Loucy (cell line): ENCODE results near the gene TTYH2.

ENCODE experiments used
- H2AFZ ChIP-seq: fragments of 200-600 bp; sonication (generic); 2 replicates; pipeline ENCODE4 v1.6.0; 2016; ENCODE audit warnings: antibody characterized with exemption, mild to moderate bottlenecking, low read length, moderate library complexity
- H3F3A ChIP-seq: fragments of 200-600 bp; 2 replicates; pipeline ENCODE4 v1.6.0; 2016; ENCODE audit warnings: antibody characterized with exemption, low read depth, mild to moderate bottlenecking
- H3K27me3 ChIP-seq: fragments of 200-600 bp; sonication (generic); 2 replicates; pipeline ENCODE4 v1.6.1; 2014; ENCODE audit warnings: low read length, mild to moderate bottlenecking; ENCODE audit not compliant: insufficient read depth, poor library complexity, severe bottlenecking
- H3K36me3 ChIP-seq: fragments of 200-600 bp; sonication (generic); 2 replicates; pipeline ENCODE4 v1.6.1; 2016; ENCODE audit warnings: low read length; ENCODE audit not compliant: insufficient read depth
- H3K4me1 ChIP-seq: fragments of 200-600 bp; sonication (generic); 2 replicates; pipeline ENCODE4 v1.5.1; 2014; ENCODE audit warnings: low read length, mild to moderate bottlenecking; ENCODE audit not compliant: insufficient read depth, poor library complexity, severe bottlenecking
- H3K4me2 ChIP-seq: fragments of 200-600 bp; sonication (generic); 2 replicates; pipeline ENCODE4 v1.6.0; 2014; ENCODE audit warnings: antibody characterized with exemption, low read length, low read depth, mild to moderate bottlenecking; ENCODE audit not compliant: poor library complexity, severe bottlenecking
- H3K4me3 ChIP-seq: fragments of 200-600 bp; sonication (generic); 2 replicates; pipeline ENCODE4 v1.5.1; 2014; ENCODE audit warnings: low read length, mild to moderate bottlenecking, mixed read lengths; ENCODE audit not compliant: poor library complexity, severe bottlenecking
- H3K79me2 ChIP-seq: fragments of 200-600 bp; sonication (generic); 2 replicates; pipeline ENCODE4 v1.6.1; 2014; ENCODE audit warnings: low read length; ENCODE audit not compliant: insufficient read depth
- H3K9ac ChIP-seq: fragments of 200-600 bp; sonication (generic); 2 replicates; pipeline ENCODE4 v1.6.0; 2014; ENCODE audit warnings: mild to moderate bottlenecking, low read depth, low read length, moderate library complexity; ENCODE audit not compliant: poor library complexity, severe bottlenecking
- H3K9me2 ChIP-seq: fragments of 200-600 bp; sonication (generic); replicated peaks from 2 replicates; pipeline ENCODE4 v1.6.1; 2016; ENCODE audit warnings: low read depth, low read length, mixed read lengths
- H3K9me3 ChIP-seq: fragments of 200-600 bp; sonication (generic); 2 replicates; pipeline ENCODE4 v1.6.1; 2014; ENCODE audit warnings: mild to moderate bottlenecking, antibody characterized with exemption, low read length, low read depth; ENCODE audit not compliant: insufficient read depth
- H4K20me1 ChIP-seq: fragments of 200-600 bp; sonication (generic); 2 replicates; pipeline ENCODE4 v1.6.0; 2014; ENCODE audit warnings: antibody characterized with exemption, low read length, mild to moderate bottlenecking; ENCODE audit not compliant: insufficient read depth, poor library complexity, severe bottlenecking
- EZH2phosphoT487 ChIP-seq: fragments of 200-600 bp; IDR thresholded peaks from 2 replicates; pipeline ENCODE4 v1.6.1; 2018; ENCODE audit warnings: antibody characterized with exemption, mild to moderate bottlenecking, moderate library complexity, borderline replicate concordance
- TF ChIP-seq, protein P1 (sequence below): fragments of 200-600 bp; sonication (generic); conservative IDR thresholded peaks from 2 replicates; pipeline ENCODE4 v1.5.1; 2014; ENCODE audit warnings: mild to moderate bottlenecking, antibody characterized with exemption, low read length

The TTYH2 gene

DNA sequence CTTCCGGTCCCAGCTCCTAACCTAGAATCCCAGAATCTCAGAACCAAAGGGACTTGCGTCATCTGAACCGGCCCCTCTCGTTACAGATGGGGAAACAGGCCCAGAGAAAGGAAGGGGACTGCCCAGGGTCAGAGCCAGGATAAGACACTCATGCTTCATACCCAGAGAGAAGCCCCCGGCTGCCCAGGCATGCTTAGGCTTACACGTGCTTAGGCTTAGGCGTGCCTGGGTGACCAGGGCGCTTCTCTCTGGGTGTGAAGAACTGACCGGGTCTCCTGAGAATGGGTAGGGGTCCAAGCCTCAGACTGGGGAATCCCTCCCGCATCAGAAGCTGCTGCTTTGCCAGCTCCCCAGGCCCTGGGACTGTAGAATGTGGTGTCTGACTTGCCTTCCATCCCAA, 30.8 kb downstream of the TTYH2 start:
- Histone ChIP-seq H3K9ac (no peak overlapping the region), H3K27me3 (no peaks in the 10 kb centered on the region), H3K9me3 (no peaks in the 10 kb centered on the region), H3K9me2 (no peaks in the 10 kb centered on the region), H3K4me3 (no peak overlapping the region), H3K36me3 (no peaks in the 10 kb centered on the region), H3K79me2 (no peaks in the 10 kb centered on the region), H4K20me1 (no peaks in the 10 kb centered on the region), H3F3A (no peaks in the 10 kb centered on the region), H2AFZ (no peak overlapping the region), H3K4me2 (no peak overlapping the region), H3K4me1 (no peaks in the 10 kb centered on the region)
- TF ChIP-seq EZH2phosphoT487, result no peak
- TF ChIP-seq, protein P1, sequence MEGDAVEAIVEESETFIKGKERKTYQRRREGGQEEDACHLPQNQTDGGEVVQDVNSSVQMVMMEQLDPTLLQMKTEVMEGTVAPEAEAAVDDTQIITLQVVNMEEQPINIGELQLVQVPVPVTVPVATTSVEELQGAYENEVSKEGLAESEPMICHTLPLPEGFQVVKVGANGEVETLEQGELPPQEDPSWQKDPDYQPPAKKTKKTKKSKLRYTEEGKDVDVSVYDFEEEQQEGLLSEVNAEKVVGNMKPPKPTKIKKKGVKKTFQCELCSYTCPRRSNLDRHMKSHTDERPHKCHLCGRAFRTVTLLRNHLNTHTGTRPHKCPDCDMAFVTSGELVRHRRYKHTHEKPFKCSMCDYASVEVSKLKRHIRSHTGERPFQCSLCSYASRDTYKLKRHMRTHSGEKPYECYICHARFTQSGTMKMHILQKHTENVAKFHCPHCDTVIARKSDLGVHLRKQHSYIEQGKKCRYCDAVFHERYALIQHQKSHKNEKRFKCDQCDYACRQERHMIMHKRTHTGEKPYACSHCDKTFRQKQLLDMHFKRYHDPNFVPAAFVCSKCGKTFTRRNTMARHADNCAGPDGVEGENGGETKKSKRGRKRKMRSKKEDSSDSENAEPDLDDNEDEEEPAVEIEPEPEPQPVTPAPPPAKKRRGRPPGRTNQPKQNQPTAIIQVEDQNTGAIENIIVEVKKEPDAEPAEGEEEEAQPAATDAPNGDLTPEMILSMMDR, result no peak

DNA sequence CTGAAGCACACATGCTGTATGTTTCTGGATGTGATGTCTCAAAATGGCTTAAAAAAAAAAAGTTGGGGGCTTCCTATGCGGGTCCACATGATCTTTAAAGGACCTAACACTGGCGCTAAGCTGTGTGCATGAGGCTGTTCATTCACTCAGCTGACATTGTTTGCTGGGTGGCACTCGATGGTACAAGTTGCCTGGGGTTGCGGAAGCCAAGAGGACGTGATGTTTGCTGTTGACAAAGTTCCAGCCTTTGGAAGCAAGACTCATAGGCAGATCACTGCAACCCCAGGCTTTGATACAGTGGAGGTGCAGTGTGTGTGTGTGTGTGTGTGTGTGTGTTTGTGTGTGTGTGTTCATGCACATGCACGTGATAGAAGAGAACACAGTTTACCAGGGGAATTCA, 31.2 kb downstream of the TTYH2 start:
- H3K4me2 ChIP-seq, result no peak overlapping the region
- no peak overlapping the region for H3K9ac ChIP-seq
- no peaks in the 10 kb centered on the region for H3K9me3 ChIP-seq
- H3K4me3 ChIP-seq, result no peak overlapping the region
- no peak for TF ChIP-seq EZH2phosphoT487
- TF ChIP-seq, protein P1, result no peak
- H3K36me3 ChIP-seq, result no peaks in the 10 kb centered on the region
- H3F3A ChIP-seq, result no peaks in the 10 kb centered on the region
- H3K27me3 ChIP-seq, result no peaks in the 10 kb centered on the region
- no peaks in the 10 kb centered on the region for H3K9me2 ChIP-seq
- no peaks in the 10 kb centered on the region for H3K79me2 ChIP-seq
- no peaks in the 10 kb centered on the region for H3K4me1 ChIP-seq
- no peaks in the 10 kb centered on the region for H4K20me1 ChIP-seq
- H2AFZ ChIP-seq, result no peak overlapping the region

DNA sequence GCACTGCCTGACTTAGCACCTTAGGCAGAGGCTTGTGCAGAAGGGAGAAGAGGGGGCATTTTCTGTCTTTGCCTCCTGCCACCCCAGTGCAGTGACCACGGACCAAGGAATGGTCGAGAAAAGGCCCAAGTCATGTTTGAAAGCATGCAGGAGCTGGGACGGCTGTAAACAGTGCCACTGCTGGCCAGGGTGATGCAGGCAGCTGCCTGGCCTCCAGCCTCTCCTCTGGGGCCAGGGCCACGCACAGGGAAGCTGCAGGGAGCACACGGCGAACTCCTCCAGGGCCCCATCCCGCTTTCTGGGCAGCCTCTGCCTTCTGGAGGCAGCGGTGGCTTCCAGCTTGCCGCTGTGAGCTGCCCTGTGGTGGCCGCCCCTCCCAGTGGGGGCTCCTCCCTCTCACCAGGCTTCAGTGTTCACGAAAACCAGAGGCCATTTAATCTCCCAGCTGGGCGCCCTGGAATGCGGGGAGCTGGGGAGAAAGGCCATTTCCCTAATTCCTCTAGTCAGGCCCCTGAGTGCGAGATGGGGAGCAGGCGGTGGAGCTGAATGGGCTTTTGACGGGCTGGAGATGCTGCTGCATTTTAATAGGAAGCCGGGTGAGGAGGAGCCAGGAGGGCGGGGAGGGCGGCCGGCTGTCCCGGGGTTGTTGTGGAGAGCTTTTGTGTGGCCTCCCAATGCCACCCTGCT, 31.9 kb downstream of the TTYH2 start:
- Histone ChIP-seq H3K27me3 (no peaks in the 10 kb centered on the region), H3K9ac (no peak overlapping the region), H3K4me2 (no peak overlapping the region)

More for the DNA sequence above, 31.9 kb downstream of the TTYH2 start:
- H3K9me3 ChIP-seq, result no peaks in the 10 kb centered on the region
- no peaks in the 10 kb centered on the region for H4K20me1 ChIP-seq
- H3K9me2 ChIP-seq, result no peaks in the 10 kb centered on the region
- H3K36me3 ChIP-seq, result no peaks in the 10 kb centered on the region
- TF ChIP-seq EZH2phosphoT487, result no peak
- TF ChIP-seq, protein P1, result no peak
- H3F3A ChIP-seq, result no peaks in the 10 kb centered on the region
- H3K4me3 ChIP-seq, result no peak overlapping the region
- H2AFZ ChIP-seq, result no peak overlapping the region
- no peaks in the 10 kb centered on the region for H3K4me1 ChIP-seq
- H3K79me2 ChIP-seq, result no peaks in the 10 kb centered on the region
